AG04449 (cell line): Measurements from ENCODE around the gene USP49.

Source experiments
- CTCF ChIA-PET: fragments of 350-600 bp; formaldehyde crosslinking; extraction: SDS; loops from one replicate; lab custom pipeline; 2021; ENCODE audit warnings: antibody characterized with exemption; lab: Yijun Ruan, JAX
- POLR2A ChIA-PET: fragments of 400-600, 350-600 bp; formaldehyde crosslinking; extraction: SDS; loops from one replicate; lab custom pipeline; 2020; ENCODE audit warnings: antibody characterized with exemption, inconsistent platforms; lab: Yijun Ruan, JAX
- DNase-seq: peaks from one replicate; pipeline ENCODE4 v3.0.0-alpha.2; 2010; ENCODE audit warnings: low read depth, low spot score
- H3K4me3 ChIP-seq: 2 replicates; pipeline ENCODE4 v1.5.1; 2011; ENCODE audit warnings: low read depth, mild to moderate bottlenecking, control low read depth, low read length
- TF ChIP-seq, protein P1 (sequence below): IDR thresholded peaks from one replicate; pipeline ENCODE4 v1.5.1; 2011; ENCODE audit warnings: mild to moderate bottlenecking, moderate library complexity, low read length, control low read depth, inconsistent platforms; ENCODE audit not compliant: insufficient read depth; ENCODE audit errors: missing control alignments

Gene USP49

DNA sequence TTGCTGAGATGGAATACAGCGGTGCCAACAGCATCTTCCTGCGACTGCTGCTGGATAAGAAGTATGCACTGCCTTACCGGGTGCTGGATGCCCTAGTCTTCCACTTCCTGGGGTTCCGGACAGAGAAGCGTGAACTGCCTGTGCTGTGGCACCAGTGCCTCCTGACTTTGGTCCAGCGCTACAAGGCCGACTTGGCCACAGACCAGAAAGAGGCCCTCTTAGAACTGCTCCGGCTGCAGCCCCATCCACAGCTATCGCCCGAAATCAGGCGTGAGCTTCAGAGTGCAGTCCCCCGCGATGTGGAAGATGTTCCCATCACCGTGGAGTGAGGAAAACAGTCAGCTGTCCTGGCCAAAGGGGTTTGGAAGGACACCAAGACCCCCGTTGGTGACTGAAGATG, 37.2 kb upstream of the USP49 start:
- POLR2A ChIA-PET, result no interaction called here
- CTCF ChIA-PET, result interaction anchor here (0.7 to 15.2 kb wide), 6 partner anchors 6 to 145 kb away, joined by 3 to 341 read pairs (median 14); partner anchors contain the start of genes BYSL, CCND3, MED20 and TOMM6
- TF ChIP-seq, protein P1, sequence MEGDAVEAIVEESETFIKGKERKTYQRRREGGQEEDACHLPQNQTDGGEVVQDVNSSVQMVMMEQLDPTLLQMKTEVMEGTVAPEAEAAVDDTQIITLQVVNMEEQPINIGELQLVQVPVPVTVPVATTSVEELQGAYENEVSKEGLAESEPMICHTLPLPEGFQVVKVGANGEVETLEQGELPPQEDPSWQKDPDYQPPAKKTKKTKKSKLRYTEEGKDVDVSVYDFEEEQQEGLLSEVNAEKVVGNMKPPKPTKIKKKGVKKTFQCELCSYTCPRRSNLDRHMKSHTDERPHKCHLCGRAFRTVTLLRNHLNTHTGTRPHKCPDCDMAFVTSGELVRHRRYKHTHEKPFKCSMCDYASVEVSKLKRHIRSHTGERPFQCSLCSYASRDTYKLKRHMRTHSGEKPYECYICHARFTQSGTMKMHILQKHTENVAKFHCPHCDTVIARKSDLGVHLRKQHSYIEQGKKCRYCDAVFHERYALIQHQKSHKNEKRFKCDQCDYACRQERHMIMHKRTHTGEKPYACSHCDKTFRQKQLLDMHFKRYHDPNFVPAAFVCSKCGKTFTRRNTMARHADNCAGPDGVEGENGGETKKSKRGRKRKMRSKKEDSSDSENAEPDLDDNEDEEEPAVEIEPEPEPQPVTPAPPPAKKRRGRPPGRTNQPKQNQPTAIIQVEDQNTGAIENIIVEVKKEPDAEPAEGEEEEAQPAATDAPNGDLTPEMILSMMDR, result no peak
- H3K4me3 ChIP-seq, result no peak overlapping the region
- DNase-seq, result no peak

DNA sequence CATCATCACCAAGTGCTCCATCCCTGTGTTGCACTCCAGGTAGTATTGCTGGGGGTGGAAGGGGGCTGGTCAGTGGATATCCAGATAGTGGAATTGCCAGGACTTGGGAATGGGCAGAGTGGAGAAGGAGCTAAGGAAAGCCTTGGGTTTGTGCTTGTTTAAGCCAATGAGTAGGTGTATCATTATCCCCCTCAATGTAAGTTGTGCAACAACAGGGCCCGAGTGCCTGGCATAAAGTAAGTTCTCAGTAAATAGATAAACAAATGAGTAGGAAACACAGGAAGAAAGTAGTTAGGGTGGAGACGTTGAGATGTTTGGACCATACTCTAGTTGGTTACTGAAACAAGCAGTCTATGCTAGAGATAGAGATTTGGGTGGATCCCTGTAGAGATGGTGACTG, 36.6 kb upstream of the USP49 start:
- no peak for DNase-seq
- ChIA-PET POLR2A (interaction anchor here (1.6 kb wide), 1 partner anchor 11 kb away, joined by 6 read pairs; the partner anchor contains the start of genes BYSL and MED20), CTCF (interaction anchor here (1.3 to 15.2 kb wide), 5 partner anchors 4 to 564 kb away, joined by 3 to 341 read pairs (median 22); partner anchors contain the start of genes BYSL, CCND3, MED20 and TOMM6)
- TF ChIP-seq, protein P1, result no peak
- no peak overlapping the region for H3K4me3 ChIP-seq

DNA sequence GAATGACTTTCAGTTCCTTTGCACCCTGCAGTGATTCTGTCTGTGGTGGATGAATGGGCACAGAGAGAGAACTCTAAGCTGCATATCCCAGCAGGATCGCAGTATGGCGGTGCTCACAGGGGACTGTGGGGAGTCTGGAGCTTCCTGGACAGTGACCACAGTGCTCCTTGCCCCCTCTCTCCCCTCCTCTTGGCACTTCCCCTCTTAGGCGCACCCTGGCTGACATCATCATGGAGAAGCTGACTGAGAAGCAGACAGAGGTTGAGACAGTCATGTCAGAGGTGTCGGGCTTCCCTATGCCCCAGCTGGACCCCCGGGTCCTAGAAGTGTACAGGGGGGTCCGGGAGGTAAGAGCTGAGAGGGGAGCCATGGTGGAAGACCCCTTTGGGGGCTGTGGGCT, 34.7 kb upstream of the USP49 start:
- TF ChIP-seq, protein P1, result no peak
- H3K4me3 ChIP-seq, result no peak overlapping the region
- ChIA-PET POLR2A (interaction anchor here (1.3 kb wide), 1 partner anchor 9 kb away, joined by 4 read pairs; no protein-coding TSS in a partner anchor), CTCF (interaction anchor here (1.4 to 15.2 kb wide), 5 partner anchors 4 to 143 kb away, joined by 6 to 341 read pairs (median 22); partner anchors contain the start of genes BYSL, CCND3, MED20 and TOMM6)
- DNase-seq, result no peak

DNA sequence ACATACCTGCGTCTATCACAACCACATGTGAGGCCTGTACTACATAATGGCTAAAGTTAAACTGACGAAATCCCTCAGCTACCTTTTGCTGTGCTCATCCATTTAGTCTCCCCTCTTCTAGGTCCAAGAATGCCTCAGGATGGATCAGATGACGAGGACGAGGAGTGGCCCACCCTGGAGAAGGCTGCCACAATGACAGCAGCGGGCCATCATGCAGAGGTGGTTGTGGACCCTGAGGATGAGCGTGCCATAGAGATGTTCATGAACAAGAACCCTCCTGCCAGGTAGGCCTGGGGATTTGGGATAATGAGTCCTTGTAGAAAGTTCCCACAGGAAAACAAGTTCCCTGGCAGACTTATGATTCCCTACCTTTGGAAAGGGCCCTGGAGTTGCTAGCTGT, 32.1 kb upstream of the USP49 start:
- TF ChIP-seq, protein P1, result no peak
- no peak for DNase-seq
- H3K4me3 ChIP-seq, result no peak overlapping the region
- POLR2A ChIA-PET, result no interaction called here
- CTCF ChIA-PET, result interaction anchor here (1.1 to 12.2 kb wide), 7 partner anchors 9 to 146 kb away, joined by 3 to 341 read pairs (median 4); partner anchors contain the start of genes CCND3, PRICKLE4 and TOMM6

DNA sequence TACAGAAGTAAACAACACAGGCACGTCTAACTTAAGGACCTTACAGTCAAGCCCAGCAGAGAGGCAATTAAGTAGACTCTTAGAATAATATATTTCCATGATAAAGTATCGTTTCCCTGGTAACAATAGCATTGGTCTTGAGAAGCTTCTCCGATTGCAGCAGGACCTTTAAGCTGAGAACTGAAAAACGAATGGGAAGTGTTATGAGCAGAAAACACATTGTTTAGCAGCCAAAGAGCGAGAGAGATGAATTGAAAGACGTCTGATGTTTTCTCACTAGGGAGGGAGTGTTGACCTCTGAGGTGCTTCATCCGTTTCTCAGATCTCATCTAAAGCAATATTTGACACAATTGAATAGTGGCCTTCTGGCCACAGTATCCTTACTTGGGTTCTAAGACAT, 27.0 kb upstream of the USP49 start:
- TF ChIP-seq, protein P1, result no peak
- ChIA-PET POLR2A (interaction anchor here (1.2 to 2.0 kb wide), 2 partner anchors 9 to 13 kb away, joined by 6 read pairs; no protein-coding TSS in a partner anchor), CTCF (interaction anchor here (0.7 to 12.2 kb wide), 19 partner anchors 9 to 319 kb away, joined by 3 to 341 read pairs (median 10); partner anchors contain the start of genes CCND3, TAF8 and TOMM6)
- DNase-seq, result no peak
- H3K4me3 ChIP-seq, result peak overlapping the region; percentile 98

DNA sequence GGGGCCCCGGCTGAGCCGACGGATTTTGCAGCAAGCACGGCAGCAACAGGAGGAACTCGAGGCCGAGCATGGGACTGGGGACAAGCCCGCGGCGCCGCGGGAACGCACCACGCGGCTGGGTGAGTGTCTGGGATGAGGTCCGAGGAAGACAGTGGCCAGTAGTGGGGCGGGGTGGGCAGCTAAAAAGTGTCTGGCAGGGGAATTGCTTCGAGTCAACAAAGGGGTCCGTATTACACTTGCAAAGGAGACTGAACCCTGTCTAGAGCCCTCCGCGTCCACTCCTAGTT, 26.5 kb upstream of the USP49 start:
- H3K4me3 ChIP-seq, result peak overlapping the region; percentile 98
- ChIA-PET CTCF (interaction anchor here (0.9 to 12.2 kb wide), 42 partner anchors 15 to 627 kb away, joined by 3 to 341 read pairs (median 5); partner anchors contain the start of genes CCND3, TAF8, TOMM6 and USP49), POLR2A (interaction anchor here (0.5 to 2.0 kb wide), 7 partner anchors 9 to 140 kb away, joined by 3 to 8 read pairs (median 5); partner anchors contain the start of genes TAF8 and TOMM6)
- DNase-seq, result no peak
- TF ChIP-seq, protein P1, result no peak
